Mesenchymal stem cell (in vitro differentiated cells and primary cell): ENCODE data around the gene HPN.
A peak's percentile ranks its signal among the peaks of the same experiment; 100 is the strongest.

ENCODE experiments used
- DNase-seq: peaks from one replicate; pipeline ENCODE4 v3.0.0-alpha.2; 2013
- H2AFZ ChIP-seq: one replicate; pipeline ENCODE4 v1.6.1; 2013; ENCODE audit warnings: low read depth, mild to moderate bottlenecking, control low read depth, inconsistent platforms, low read length, moderate library complexity
- H2AK5ac ChIP-seq: 2 replicates; pipeline ENCODE4 v1.6.1; 2013; ENCODE audit warnings: low read length, moderate library complexity, mild to moderate bottlenecking, inconsistent platforms; ENCODE audit not compliant: severe bottlenecking
- H2BK120ac ChIP-seq: one replicate; pipeline ENCODE4 v1.6.1; 2013; ENCODE audit warnings: low read depth, mild to moderate bottlenecking, inconsistent platforms, low read length, moderate library complexity
- H2BK12ac ChIP-seq, 2 experiments: one replicate each; pipeline ENCODE4 v1.6.1; 2013; ENCODE audit warnings: inconsistent platforms in 2 of 2, low read length in 2 of 2, mild to moderate bottlenecking in 2 of 2, moderate library complexity in 2 of 2, control low read depth in 1 of 2
- H2BK15ac ChIP-seq: one replicate; pipeline ENCODE4 v1.6.1; 2013; ENCODE audit warnings: mild to moderate bottlenecking, low read depth, inconsistent platforms; ENCODE audit not compliant: poor library complexity, severe bottlenecking
- H2BK5ac ChIP-seq: 2 replicates; pipeline ENCODE4 v1.6.1; 2013; ENCODE audit warnings: low read depth, mild to moderate bottlenecking, low read length, control low read depth, inconsistent platforms; ENCODE audit not compliant: poor library complexity, severe bottlenecking
- H3K14ac ChIP-seq, 2 experiments: one replicate each; pipeline ENCODE4 v1.6.1; 2013; ENCODE audit warnings: inconsistent platforms in 2 of 2, low read length in 2 of 2, control low read depth in 1 of 2, mild to moderate bottlenecking in 1 of 2, moderate library complexity in 1 of 2
- H3K18ac ChIP-seq, 2 experiments: one replicate each; pipeline ENCODE4 v1.6.1; 2013; ENCODE audit warnings: inconsistent platforms in 2 of 2, low read length in 2 of 2, control low read depth in 1 of 2, low read depth in 1 of 2, mild to moderate bottlenecking in 1 of 2
- H3K23ac ChIP-seq, 2 experiments: one replicate each; pipeline ENCODE4 v1.6.1; 2013; ENCODE audit warnings: inconsistent platforms in 2 of 2, low read length in 2 of 2, mild to moderate bottlenecking in 2 of 2, moderate library complexity in 2 of 2, control low read depth in 1 of 2
- H3K27ac ChIP-seq: 2 replicates; pipeline ENCODE4 v1.5.1; 2013; ENCODE audit warnings: mild to moderate bottlenecking, moderate library complexity, low read length, control low read depth, inconsistent platforms; ENCODE audit not compliant: poor library complexity, severe bottlenecking
- H3K27me3 ChIP-seq, 2 experiments: 2 replicates each; pipeline versions ENCODE4 v1.6.1 to v1.7.0; 2013; ENCODE audit warnings: low read length in 2 of 2, mild to moderate bottlenecking in 2 of 2, moderate library complexity in 2 of 2, control low read depth in 1 of 2, inconsistent platforms in 1 of 2; ENCODE audit not compliant: control insufficient read depth in 1 of 2, insufficient read depth in 1 of 2
- H3K36me3 ChIP-seq, 2 experiments: 2 replicates each; pipeline versions ENCODE4 v1.6.1 to v1.7.0; 2013; ENCODE audit warnings: low read length in 2 of 2, control low read depth in 1 of 2, inconsistent platforms in 1 of 2, low read depth in 1 of 2, mild to moderate bottlenecking in 1 of 2; ENCODE audit not compliant: insufficient read depth in 2 of 2, control insufficient read depth in 1 of 2
- H3K4ac ChIP-seq, 2 experiments: one replicate each; pipeline ENCODE4 v1.6.1; 2013; ENCODE audit warnings: inconsistent platforms in 2 of 2, low read length in 2 of 2, mild to moderate bottlenecking in 2 of 2, moderate library complexity in 2 of 2, control low read depth in 1 of 2, low read depth in 1 of 2
- H3K4me1 ChIP-seq: 2 replicates; pipeline ENCODE4 v1.6.1; 2013; ENCODE audit warnings: low read depth, low read length, control low read depth; ENCODE audit not compliant: control insufficient read depth, insufficient read depth
- H3K4me2 ChIP-seq: 2 replicates; pipeline ENCODE4 v1.6.1; 2013; ENCODE audit warnings: low read length, mild to moderate bottlenecking, inconsistent platforms; ENCODE audit not compliant: poor library complexity, severe bottlenecking
- H3K4me3 ChIP-seq, 2 experiments: 2 replicates each; pipeline versions ENCODE4 v1.5.1 to v1.7.0; 2013; ENCODE audit warnings: low read length in 2 of 2, mild to moderate bottlenecking in 2 of 2, control low read depth in 1 of 2, low read depth in 1 of 2; ENCODE audit not compliant: insufficient read depth in 1 of 2
- H3K79me1 ChIP-seq: replicated peaks from 2 replicates; pipeline ENCODE4 v1.6.1; 2013; ENCODE audit warnings: mild to moderate bottlenecking, control low read depth, low read length, inconsistent platforms; ENCODE audit not compliant: poor library complexity, severe bottlenecking
- H3K9ac ChIP-seq: 2 replicates; pipeline ENCODE4 v1.7.0; 2013; ENCODE audit warnings: mild to moderate bottlenecking, low read length, moderate library complexity
- H3K9me3 ChIP-seq: 2 replicates; pipeline ENCODE4 v1.7.0; 2013; ENCODE audit warnings: mild to moderate bottlenecking, low read length; ENCODE audit not compliant: control insufficient read depth
- H4K8ac ChIP-seq: one replicate; pipeline ENCODE4 v1.6.1; 2013; ENCODE audit warnings: inconsistent platforms, mild to moderate bottlenecking, low read length, moderate library complexity
- H4K91ac ChIP-seq: one replicate; pipeline ENCODE4 v1.6.1; 2013; ENCODE audit warnings: mild to moderate bottlenecking, low read length, inconsistent platforms
- WGBS: methylation state at CpG from one replicate; pipeline ENCODE4 v1.1.7; 2013; ENCODE audit warnings: mixed read lengths; 5-methylcytosine and 5-hydroxymethylcytosine counted together

HPN gene

GRCh38 chr19:34999498-35000337 is 41.8 kb upstream of the HPN start, which contains the start of gene GRAMD1A:
TSS of gene GRAMD1A (plus strand) at chr19:35000323. CDS start at chr19:35000479, 156 bp downstream.
- Histone ChIP-seq H3K23ac (peak within 1 kb of the TSS in 1 of 2 experiments; percentile 68), H2BK120ac (peak within 1 kb of the TSS; percentile 90), H3K27me3 (no peaks in the 10 kb centered on the region), H2BK12ac (peak within 1 kb of the TSS in 1 of 2 experiments; percentile 25), H3K27ac (peak within 1 kb of the TSS; percentile 96), H4K8ac (peak within 1 kb of the TSS; percentile 74), H2AFZ (peak within 1 kb of the TSS; percentile 72), H3K36me3 (peaks cover 6 to 14% of the 10 kb centered on the region in 2 experiments), H3K4me2 (peak within 1 kb of the TSS; percentile 93), H3K14ac (peak within 1 kb of the TSS; percentile 96 to 98), H2BK5ac (peak within 1 kb of the TSS; percentile 86), H3K9ac (peak within 1 kb of the TSS; percentile 98), H3K18ac (peak within 1 kb of the TSS; percentile 95 to 97), H2AK5ac (peak within 1 kb of the TSS; percentile 7), H3K79me1 (peaks cover 2% of the 10 kb centered on the region), H3K4me3 (peak within 1 kb of the TSS; percentile 81 to 89), H2BK15ac (peak within 1 kb of the TSS; percentile 100), H3K9me3 (no peaks in the 10 kb centered on the region), H4K91ac (peak within 1 kb of the TSS; percentile 91), H3K4ac (peak within 1 kb of the TSS; percentile 89 to 90), H3K4me1 (peaks cover 26% of the 10 kb centered on the region)
- under 1% methylated on average over 23 of the region's 45 CpGs for WGBS
- peak; percentile 90 for DNase-seq

GRCh38 chr19:35000338-35000646 is 41.2 kb upstream of the HPN start:
- H2BK12ac ChIP-seq, result no peak overlapping the region
- H3K27me3 ChIP-seq, result no peaks in the 10 kb centered on the region
- peaks cover 26% of the 10 kb centered on the region for H3K4me1 ChIP-seq
- H3K9ac ChIP-seq, result no peak overlapping the region
- no peak for DNase-seq
- peak overlapping the region; percentile 95 for H2BK15ac ChIP-seq
- no peaks in the 10 kb centered on the region for H3K9me3 ChIP-seq
- peak overlapping the region; percentile 62 for H2AFZ ChIP-seq
- H3K4me3 ChIP-seq, result peak overlapping the region in 1 of 2 experiments; percentile 89
- H4K91ac ChIP-seq, result peak overlapping the region; percentile 82
- WGBS, result 0% methylated on average over 3 of the region's 37 CpGs
- no peak overlapping the region for H2BK5ac ChIP-seq
- H3K4me2 ChIP-seq, result no peak overlapping the region
- H3K18ac ChIP-seq, result peak overlapping the region; percentile 81 to 95
- H3K79me1 ChIP-seq, result peaks cover 4% of the 10 kb centered on the region
- peak overlapping the region in 1 of 2 experiments; percentile 81 for H3K4ac ChIP-seq
- H3K36me3 ChIP-seq, result peaks cover 6 to 15% of the 10 kb centered on the region in 2 experiments
- peak overlapping the region; percentile 71 for H4K8ac ChIP-seq
- no peak overlapping the region for H2AK5ac ChIP-seq
- H3K14ac ChIP-seq, result peak overlapping the region; percentile 96 to 98
- H2BK120ac ChIP-seq, result peak overlapping the region; percentile 83
- H3K23ac ChIP-seq, result peak overlapping the region in 1 of 2 experiments; percentile 57
- H3K27ac ChIP-seq, result no peak overlapping the region

GRCh38 chr19:35000647-35001501 is 40.6 kb upstream of the HPN start:
- Histone ChIP-seq H4K91ac (peak overlapping the region; percentile 91), H2AFZ (peak overlapping the region; percentile 60), H3K9me3 (no peaks in the 10 kb centered on the region), H2BK12ac (peak overlapping the region in 1 of 2 experiments; percentile 25), H2BK15ac (peak overlapping the region; percentile 91), H3K27me3 (no peaks in the 10 kb centered on the region), H3K9ac (peak overlapping the region; percentile 75), H3K18ac (peak overlapping the region; percentile 78 to 81), H3K79me1 (peaks cover 8% of the 10 kb centered on the region), H3K23ac (peak overlapping the region in 1 of 2 experiments; percentile 68), H2BK5ac (no peak overlapping the region), H3K4ac (peak overlapping the region; percentile 61 to 90), H3K4me3 (peak overlapping the region; percentile 79 to 89), H2BK120ac (peak overlapping the region; percentile 83), H3K14ac (peak overlapping the region; percentile 94 to 96), H3K27ac (peak overlapping the region; percentile 55), H3K4me1 (peaks cover 28% of the 10 kb centered on the region), H3K4me2 (peak overlapping the region; percentile 89), H2AK5ac (no peak overlapping the region), H3K36me3 (peaks cover 9 to 21% of the 10 kb centered on the region in 2 experiments), H4K8ac (peak overlapping the region; percentile 74)
- peak; percentile 67 for DNase-seq
- 1% methylated on average over 26 of the region's 46 CpGs for WGBS
